Measurements from ENCODE around the gene PTPRN2.

GRCh38 chr7:158422887-158423560 lies 164.6 kb downstream of the PTPRN2 start:
- TF ChIP-seq, protein P1, sequence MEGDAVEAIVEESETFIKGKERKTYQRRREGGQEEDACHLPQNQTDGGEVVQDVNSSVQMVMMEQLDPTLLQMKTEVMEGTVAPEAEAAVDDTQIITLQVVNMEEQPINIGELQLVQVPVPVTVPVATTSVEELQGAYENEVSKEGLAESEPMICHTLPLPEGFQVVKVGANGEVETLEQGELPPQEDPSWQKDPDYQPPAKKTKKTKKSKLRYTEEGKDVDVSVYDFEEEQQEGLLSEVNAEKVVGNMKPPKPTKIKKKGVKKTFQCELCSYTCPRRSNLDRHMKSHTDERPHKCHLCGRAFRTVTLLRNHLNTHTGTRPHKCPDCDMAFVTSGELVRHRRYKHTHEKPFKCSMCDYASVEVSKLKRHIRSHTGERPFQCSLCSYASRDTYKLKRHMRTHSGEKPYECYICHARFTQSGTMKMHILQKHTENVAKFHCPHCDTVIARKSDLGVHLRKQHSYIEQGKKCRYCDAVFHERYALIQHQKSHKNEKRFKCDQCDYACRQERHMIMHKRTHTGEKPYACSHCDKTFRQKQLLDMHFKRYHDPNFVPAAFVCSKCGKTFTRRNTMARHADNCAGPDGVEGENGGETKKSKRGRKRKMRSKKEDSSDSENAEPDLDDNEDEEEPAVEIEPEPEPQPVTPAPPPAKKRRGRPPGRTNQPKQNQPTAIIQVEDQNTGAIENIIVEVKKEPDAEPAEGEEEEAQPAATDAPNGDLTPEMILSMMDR (conservative IDR thresholded peaks at IDR 0.05; ENCODE audit: low read depth, low read length): no peak
- TF ChIP-seq EZH2 (IDR thresholded peaks at IDR 0.05; ENCODE audit: borderline replicate concordance, low read depth, low read length, poor library complexity, severe bottlenecking): no peak

Measured in A673 (cell line).